PFSK-1 (cell line): ENCODE measurements around the gene ZBTB32.

Experiments
- FOXP2 ChIP-seq: optimal IDR thresholded peaks from 2 replicates; pipeline ENCODE3; 2011; ENCODE audit warnings: borderline replicate concordance, control low read depth, inconsistent platforms; ENCODE audit not compliant: insufficient read depth; ENCODE audit errors: extremely low read length, extremely low read depth
- POLR2AphosphoS5 ChIP-seq: IDR thresholded peaks from 2 replicates; pipeline ENCODE4 v1.6.1; 2012; ENCODE audit warnings: low read depth, mild to moderate bottlenecking, control low read depth, low read length, moderate library complexity
- REST ChIP-seq, 2 experiments: IDR thresholded peaks; 2 replicates each; pipeline versions ENCODE4 v1.6.1 to v1.8.0; 2011 to 2012; ENCODE audit warnings: low read depth in 2 of 2, low read length in 2 of 2, control low read depth in 1 of 2, inconsistent platforms in 1 of 2, mild to moderate bottlenecking in 1 of 2, moderate library complexity in 1 of 2; ENCODE audit not compliant: insufficient read depth in 1 of 2
- SIN3A ChIP-seq: IDR thresholded peaks from 2 replicates; pipeline ENCODE4 v1.6.1; 2012; ENCODE audit warnings: mild to moderate bottlenecking, low read length, moderate library complexity, borderline replicate concordance; ENCODE audit not compliant: insufficient read depth
- TAF1 ChIP-seq: IDR thresholded peaks from 2 replicates; pipeline ENCODE4 v1.6.1; 2012; ENCODE audit warnings: low read length, control low read depth, borderline replicate concordance; ENCODE audit not compliant: insufficient read depth

The ZBTB32 gene

DNA sequence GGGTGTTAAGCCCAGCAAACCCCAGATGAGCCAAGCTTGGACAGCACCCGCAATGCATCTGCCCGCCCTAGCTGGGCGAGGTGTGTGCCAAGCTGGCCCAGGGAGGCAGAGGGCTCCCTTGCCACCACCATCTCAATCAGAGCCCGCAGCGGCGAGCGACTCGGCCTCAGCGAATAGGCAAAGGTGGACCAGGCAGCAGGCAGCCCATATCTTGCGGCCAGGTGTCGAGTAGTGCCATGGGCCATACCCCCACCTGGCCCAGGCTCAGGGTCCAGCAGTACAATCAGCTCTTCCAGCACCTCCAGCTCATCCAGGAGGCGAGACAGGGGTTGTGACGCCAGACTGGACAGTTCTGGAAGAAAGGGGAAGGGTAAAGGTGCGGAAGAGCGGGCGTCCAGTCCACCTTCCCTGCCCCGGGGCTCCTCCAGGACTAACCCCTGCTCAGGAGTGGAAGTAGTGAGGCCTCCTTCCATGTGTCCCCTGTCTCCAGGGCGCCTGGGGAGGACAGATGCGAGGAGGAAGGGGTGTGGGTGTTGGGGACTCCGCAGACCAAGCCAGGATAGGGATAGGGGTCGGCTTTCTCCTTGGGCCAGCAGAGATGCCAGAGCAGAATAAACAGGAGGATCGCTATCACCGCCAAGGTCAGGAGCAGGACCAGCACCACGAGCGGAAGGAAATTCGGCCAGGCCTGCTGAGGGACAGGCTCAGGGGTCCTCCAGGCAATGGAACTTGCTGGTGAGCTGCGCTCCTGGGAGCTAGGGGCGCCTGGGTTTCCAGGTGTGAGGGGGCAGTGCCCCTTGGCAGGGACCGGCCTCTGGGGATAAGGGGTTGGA is 35.1 kb downstream of the ZBTB32 start:
- TF ChIP-seq REST (IDR thresholded peaks at IDR 0.05; ENCODE audit: insufficient read depth in 1 of 2, low read depth in 2 of 2, low read length in 2 of 2) (no peak), FOXP2 (no peak), POLR2AphosphoS5 (peak; percentile 11), TAF1 (no peak), SIN3A (no peak)

DNA sequence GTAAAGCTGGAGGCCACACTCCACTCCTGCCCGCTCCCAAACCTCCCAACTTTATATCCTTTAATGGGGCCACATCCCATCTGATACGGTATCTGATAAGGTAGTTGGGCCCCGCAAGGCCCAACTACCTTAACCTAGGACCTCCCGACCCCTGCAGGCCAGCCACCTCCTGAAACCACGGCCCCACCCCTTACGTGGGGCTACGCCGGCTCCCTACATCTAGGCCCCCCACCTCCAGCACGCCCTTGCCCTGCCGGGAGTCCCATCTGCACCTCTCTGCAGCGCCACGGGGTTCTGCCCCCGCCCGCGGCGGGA is 35.7 kb downstream of the ZBTB32 start:
- TF ChIP-seq TAF1: no peak
- TF ChIP-seq POLR2AphosphoS5: no peak
- no peak for TF ChIP-seq FOXP2
- no peak for TF ChIP-seq SIN3A
- TF ChIP-seq REST (IDR thresholded peaks at IDR 0.05; ENCODE audit: insufficient read depth in 1 of 2, low read depth in 2 of 2, low read length in 2 of 2): no peak

DNA sequence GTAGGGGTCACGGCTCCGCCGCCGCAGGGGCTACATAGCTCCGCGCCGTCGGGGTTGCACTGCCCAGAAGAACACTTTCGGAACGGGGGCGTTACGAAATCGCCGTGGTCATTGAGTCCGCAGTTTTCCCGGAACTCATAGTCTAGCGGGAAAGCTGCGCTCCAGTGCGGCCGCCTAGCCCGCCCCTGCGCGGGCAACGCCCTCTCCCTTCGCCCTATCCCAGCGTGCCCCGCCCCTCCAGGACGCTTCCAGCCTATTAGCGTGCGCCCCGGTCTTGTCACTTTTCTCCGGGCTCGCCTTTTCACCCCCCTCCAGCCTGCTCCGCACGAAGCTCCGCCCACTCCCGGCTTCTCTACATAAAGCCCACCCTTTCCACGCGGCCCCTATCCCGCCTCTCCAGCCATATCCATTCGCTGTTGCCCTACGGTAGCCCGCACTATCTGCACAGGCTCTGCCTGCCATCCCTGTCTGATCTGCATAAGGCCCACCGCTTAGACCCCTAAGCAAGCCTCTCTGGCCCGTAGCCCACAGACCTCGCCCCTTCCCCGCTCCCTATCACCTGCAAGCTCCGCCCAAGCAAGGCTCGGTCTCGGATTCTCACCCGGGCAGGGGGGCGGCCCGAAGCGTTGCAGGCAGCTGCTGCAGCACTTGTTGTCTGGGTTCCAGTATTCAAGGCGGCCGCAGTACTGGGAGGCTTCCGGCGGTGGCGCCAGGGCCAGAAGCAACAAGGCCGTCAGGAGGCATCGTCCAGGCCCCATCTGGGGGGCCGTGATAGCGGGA is 36.3 kb downstream of the ZBTB32 start:
- peak; percentile 65; the same call in 1 of the 2 replicates for TF ChIP-seq TAF1
- TF ChIP-seq FOXP2: peak; percentile 85
- TF ChIP-seq REST (IDR thresholded peaks at IDR 0.05; ENCODE audit: insufficient read depth in 1 of 2, low read depth in 2 of 2, low read length in 2 of 2): no peak
- TF ChIP-seq SIN3A: peak; percentile 65; the same call in 1 of the 2 replicates
- peak; percentile 88 for TF ChIP-seq POLR2AphosphoS5

GRCh38 chr19:35741203-35741515 is 36.8 kb downstream of the ZBTB32 start:
- TF ChIP-seq REST (IDR thresholded peaks at IDR 0.05; ENCODE audit: insufficient read depth in 1 of 2, low read depth in 2 of 2, low read length in 2 of 2) (no peak), TAF1 (no peak), POLR2AphosphoS5 (no peak), FOXP2 (no peak)
